K562 treated with DMSO at 1 percent for 4 hours (cell line): Measurements from ENCODE around the gene ANKRD1. TPM values are rescaled to one million over a fixed set of nuclear protein-coding genes. Genes with fewer than 3 reads are reported as not detected.

Experiments
- total RNA-seq: library from RNA; unstranded; fragments of 300-600 nt; gene quantifications from 2 replicates; pipeline ENCODE4 v1.2.3, GENCODE V29; 2022; ENCODE audit not compliant: insufficient read depth

ANKRD1 gene
- total RNA-seq: not detected in 2 replicates

GRCh38 chr10:90920986-90921666, at the start of gene ANKRD1:
Gene ANKRD1 (minus strand): TSS chr10:90921087. CDS start chr10:90921027, 60 bp downstream.

DNA sequence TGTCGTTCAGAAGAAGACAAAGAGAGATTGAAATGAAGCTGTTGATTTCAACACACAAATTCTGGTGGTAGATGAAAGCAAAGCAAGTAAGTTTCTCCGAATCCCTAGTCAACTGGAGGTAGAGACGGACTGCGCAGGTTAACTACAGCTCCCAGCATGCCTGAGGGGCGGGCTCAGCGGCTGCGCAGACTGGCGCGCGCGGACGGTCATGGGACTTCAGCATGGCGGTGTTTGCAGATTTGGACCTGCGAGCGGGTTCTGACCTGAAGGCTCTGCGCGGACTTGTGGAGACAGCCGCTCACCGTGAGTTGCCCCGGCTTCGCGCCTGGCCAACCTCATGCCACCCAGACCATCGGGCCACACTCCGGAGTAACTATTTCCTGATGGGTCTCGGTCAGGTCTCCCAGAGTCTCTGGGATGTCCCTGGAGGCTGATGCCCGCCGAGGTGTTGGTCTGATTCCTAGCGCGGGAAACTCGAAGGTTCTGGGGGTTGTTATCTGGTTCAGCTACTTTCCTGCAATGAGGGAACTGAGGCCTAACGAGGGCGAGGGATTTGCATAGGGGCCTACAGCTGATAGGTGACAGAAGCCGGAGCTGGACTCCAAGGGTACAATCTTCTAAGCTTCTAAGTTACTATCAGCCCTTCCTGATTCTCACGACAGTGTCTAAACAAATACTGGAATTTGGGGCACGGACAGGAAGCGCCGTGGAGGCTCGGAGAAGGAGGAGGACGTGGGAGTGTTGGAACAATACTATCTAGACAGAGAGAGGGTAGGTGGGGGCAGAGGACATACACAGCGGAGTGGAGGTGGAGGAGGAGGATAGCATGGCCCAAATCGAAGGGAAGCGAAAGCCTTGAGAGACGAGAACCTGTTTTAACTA, 48.9 kb downstream of the ANKRD1 start, which contains the start of gene RPP30:
Gene RPP30 (plus strand): TSS at position 209 of the 882 bp plus-strand sequence. CDS start 13 bp downstream, at position 222.

Other genes with a start within 250 kb of the ANKRD1 start
- 0.31 TPM in 1 of 2 replicates, not detected in the other for gene HTR7, start 63.0 kb downstream of the ANKRD1 start, total RNA-seq
- 35.0 and 43.5 TPM in 2 replicates for gene RPP30, start 49.1 kb downstream of the ANKRD1 start, total RNA-seq